GM12878 (cell line): ENCODE measurements around the gene SLU7.

ENCODE experiments used
- CHD2 ChIP-seq: IDR thresholded peaks from 2 replicates; pipeline ENCODE4 v1.6.1; 2011; ENCODE audit warnings: low read depth, low read length, improper control_type of control experiment, borderline replicate concordance
- EP300 ChIP-seq, 2 experiments: fragments of 150-350 bp in 1 of 2; IDR thresholded peaks; 2 replicates each; pipeline ENCODE4 v1.6.1; 2011 to 2012; ENCODE audit warnings: low read depth in 2 of 2, low read length in 2 of 2, borderline replicate concordance in 1 of 2, improper control_type of control experiment in 1 of 2, inconsistent platforms in 1 of 2; ENCODE audit not compliant: control insufficient read depth in 1 of 2
- NFYB ChIP-seq: IDR thresholded peaks from 2 replicates; pipeline ENCODE4 v1.6.1; 2011; ENCODE audit warnings: low read depth, mild to moderate bottlenecking, low read length, improper control_type of control experiment, moderate library complexity; ENCODE audit not compliant: insufficient read depth
- SMAD1 ChIP-seq: fragments of 450-650 bp; IDR thresholded peaks from 2 replicates; pipeline ENCODE4 v1.6.1; 2018; ENCODE audit warnings: mild to moderate bottlenecking, low read depth; ENCODE audit not compliant: partially characterized antibody
- SRF ChIP-seq, 2 experiments: IDR thresholded peaks; 2 replicates each; pipeline ENCODE4 v1.6.1; 2011; ENCODE audit warnings: low read depth in 2 of 2, low read length in 2 of 2, mild to moderate bottlenecking in 1 of 2, moderate library complexity in 1 of 2
- SUPT20H ChIP-seq: IDR thresholded peaks from 2 replicates; pipeline ENCODE4 v1.6.1; 2011; ENCODE audit warnings: low read depth, mild to moderate bottlenecking, low read length, moderate library complexity, borderline replicate concordance; ENCODE audit not compliant: control insufficient read depth
- TAF1 ChIP-seq: IDR thresholded peaks from 2 replicates; pipeline ENCODE4 v1.6.1; 2011; ENCODE audit warnings: mild to moderate bottlenecking, low read depth, low read length, borderline replicate concordance
- TF ChIP-seq, protein P1 (sequence below), 3 experiments: IDR thresholded peaks in 2 of 3; conservative IDR thresholded peaks in 1 of 3; 2 replicates each; pipeline ENCODE4 v1.5.1; 2011; ENCODE audit warnings: low read depth in 3 of 3, low read length in 3 of 3, mild to moderate bottlenecking in 3 of 3, control low read depth in 2 of 3, moderate library complexity in 2 of 3, inconsistent platforms in 1 of 3, mixed read lengths in 1 of 3; ENCODE audit not compliant: control insufficient read depth in 2 of 3, insufficient read depth in 1 of 3; ENCODE audit errors: extremely low read depth in 1 of 3

DNA sequence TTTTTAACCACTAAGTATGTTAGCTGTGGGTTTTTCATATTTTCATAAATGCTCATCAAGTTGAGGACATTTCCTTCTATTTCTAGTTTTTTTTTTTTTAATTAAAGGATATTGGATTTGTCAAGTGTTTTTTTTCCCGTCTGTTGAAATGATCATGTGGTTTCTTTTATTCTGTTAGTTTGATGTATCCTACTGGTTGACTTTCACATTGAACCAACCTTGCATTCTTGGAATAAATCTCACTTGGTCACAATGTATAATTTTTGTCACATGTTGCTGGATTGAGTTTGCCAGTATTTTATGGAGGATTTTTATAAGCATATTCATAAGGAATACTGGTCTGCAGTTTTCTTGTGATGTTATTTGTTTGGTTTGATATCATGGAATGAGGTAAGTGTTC lies 31.4 kb downstream of the SLU7 start:
- no peak for TF ChIP-seq CHD2
- TF ChIP-seq SUPT20H = no peak
- no peak for TF ChIP-seq SRF (IDR thresholded peaks at IDR 0.05; ENCODE audit: low read depth in 2 of 2, low read length in 2 of 2)
- no peak for TF ChIP-seq SMAD1
- TF ChIP-seq NFYB = no peak
- TF ChIP-seq, protein P1, sequence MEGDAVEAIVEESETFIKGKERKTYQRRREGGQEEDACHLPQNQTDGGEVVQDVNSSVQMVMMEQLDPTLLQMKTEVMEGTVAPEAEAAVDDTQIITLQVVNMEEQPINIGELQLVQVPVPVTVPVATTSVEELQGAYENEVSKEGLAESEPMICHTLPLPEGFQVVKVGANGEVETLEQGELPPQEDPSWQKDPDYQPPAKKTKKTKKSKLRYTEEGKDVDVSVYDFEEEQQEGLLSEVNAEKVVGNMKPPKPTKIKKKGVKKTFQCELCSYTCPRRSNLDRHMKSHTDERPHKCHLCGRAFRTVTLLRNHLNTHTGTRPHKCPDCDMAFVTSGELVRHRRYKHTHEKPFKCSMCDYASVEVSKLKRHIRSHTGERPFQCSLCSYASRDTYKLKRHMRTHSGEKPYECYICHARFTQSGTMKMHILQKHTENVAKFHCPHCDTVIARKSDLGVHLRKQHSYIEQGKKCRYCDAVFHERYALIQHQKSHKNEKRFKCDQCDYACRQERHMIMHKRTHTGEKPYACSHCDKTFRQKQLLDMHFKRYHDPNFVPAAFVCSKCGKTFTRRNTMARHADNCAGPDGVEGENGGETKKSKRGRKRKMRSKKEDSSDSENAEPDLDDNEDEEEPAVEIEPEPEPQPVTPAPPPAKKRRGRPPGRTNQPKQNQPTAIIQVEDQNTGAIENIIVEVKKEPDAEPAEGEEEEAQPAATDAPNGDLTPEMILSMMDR (IDR thresholded peaks at IDR 0.05 in 2 of 3, conservative IDR thresholded peaks at IDR 0.05 in 1 of 3; ENCODE audit: control insufficient read depth in 2 of 3, extremely low read depth in 1 of 3, insufficient read depth in 1 of 3, low read depth in 3 of 3, low read length in 3 of 3) = no peak
- TF ChIP-seq EP300 (IDR thresholded peaks at IDR 0.05; ENCODE audit: borderline replicate concordance in 1 of 2, control insufficient read depth in 1 of 2, low read depth in 2 of 2, low read length in 2 of 2) = no peak
- TF ChIP-seq TAF1 = no peak
